Measurements from ENCODE around the gene MET.
A peak's percentile ranks its signal among the peaks of the same experiment; 100 is the strongest.
"Not testable (repeated sequence)": the region's sequence is repeated elsewhere in the genome, so short reads cannot be mapped to it uniquely, and the experiment has no call there.

The MET gene

DNA sequence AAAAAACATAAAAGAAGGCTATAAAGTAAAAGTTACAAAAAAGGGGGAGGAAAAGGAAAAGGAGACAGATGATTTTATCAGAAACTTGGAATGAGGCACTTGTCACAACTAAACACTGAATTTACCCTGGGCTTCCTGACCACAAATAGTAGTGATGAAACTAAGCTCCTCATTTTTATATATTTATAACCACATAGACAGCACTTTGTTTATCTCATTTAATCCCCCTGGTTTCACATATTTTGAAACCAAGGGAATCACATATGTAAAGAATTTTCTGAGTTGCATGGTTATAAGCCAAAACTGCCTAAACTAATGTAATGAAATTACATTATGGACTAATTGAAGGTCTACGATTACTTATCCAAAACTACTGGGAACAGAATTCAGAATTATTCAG, 39.6 kb upstream of the MET start:
- TF ChIP-seq, protein P1, sequence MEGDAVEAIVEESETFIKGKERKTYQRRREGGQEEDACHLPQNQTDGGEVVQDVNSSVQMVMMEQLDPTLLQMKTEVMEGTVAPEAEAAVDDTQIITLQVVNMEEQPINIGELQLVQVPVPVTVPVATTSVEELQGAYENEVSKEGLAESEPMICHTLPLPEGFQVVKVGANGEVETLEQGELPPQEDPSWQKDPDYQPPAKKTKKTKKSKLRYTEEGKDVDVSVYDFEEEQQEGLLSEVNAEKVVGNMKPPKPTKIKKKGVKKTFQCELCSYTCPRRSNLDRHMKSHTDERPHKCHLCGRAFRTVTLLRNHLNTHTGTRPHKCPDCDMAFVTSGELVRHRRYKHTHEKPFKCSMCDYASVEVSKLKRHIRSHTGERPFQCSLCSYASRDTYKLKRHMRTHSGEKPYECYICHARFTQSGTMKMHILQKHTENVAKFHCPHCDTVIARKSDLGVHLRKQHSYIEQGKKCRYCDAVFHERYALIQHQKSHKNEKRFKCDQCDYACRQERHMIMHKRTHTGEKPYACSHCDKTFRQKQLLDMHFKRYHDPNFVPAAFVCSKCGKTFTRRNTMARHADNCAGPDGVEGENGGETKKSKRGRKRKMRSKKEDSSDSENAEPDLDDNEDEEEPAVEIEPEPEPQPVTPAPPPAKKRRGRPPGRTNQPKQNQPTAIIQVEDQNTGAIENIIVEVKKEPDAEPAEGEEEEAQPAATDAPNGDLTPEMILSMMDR (IDR thresholded peaks at IDR 0.05; ENCODE audit: borderline replicate concordance, control extremely low read depth, extremely low read depth, insufficient read depth, missing control alignments) = no peak
- no peak for DNase-seq (ENCODE audit: low spot score)
- in situ Hi-C loops (cut with MboI; ENCODE audit: low sequenced_read_pairs, unreplicated experiment) = no loop called here

DNA sequence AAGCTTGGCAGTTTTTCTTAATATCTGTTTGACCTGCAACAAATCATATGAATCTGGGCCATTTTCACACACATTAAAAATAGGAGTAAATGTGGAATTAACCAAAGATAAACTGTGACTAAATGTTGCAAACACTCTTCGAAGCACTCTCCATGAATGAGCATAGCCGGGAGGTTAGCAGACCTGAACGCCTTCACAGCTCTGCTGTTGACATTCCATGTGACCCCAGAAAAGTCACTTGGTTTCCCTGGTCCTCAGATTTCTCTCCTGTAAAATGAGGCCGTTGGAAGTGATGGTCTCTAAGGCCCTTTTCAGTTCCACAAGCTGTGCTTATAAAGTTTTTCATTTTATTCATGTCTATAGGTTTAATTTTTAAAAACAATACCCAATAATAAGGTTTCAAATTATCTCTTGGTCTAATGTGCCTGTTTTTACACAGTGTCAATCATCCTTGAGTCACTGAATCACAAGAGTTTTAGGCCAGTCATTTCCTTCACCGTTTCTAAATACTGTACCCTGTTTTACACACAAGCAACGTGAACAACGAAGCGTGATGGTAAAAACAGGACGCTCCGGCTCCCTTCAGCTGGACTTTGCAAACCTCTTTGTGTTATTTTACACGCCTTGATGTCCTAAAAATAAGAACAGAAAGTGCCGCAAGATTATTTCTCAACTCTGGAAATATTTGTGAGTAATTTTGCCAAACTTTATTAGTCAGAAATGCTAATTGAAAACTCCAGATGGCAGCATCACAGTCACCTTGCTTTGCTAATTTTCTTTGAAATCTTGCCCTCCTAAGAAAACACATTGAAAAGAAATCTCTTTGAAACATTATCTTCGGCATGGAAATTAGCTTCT, 38.6 kb upstream of the MET start:
- DNase-seq (ENCODE audit: low spot score) = peak; percentile 22
- TF ChIP-seq, protein P1 (IDR thresholded peaks at IDR 0.05; ENCODE audit: borderline replicate concordance, control extremely low read depth, extremely low read depth, insufficient read depth, missing control alignments) = no peak
- in situ Hi-C loops (cut with MboI; ENCODE audit: low sequenced_read_pairs, unreplicated experiment) = no loop called here

DNA sequence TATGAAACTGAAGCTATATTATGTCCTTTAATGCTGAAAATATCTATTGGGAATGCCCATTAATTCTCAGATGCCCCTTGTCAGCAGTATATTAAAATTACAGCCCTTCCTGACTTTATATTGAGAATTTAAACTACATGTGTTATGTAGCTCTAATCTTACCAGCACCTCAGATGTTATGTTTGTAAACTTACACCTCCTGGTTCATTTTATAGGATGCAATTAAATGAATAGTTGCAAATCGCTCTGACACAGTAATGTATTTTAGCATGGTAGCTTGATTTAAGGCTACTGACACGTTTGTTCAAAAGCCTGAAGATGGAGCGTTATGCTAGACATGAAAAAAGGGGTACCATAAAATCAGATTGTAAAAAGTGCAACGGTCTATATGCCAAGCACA, 35.0 kb upstream of the MET start:
- TF ChIP-seq, protein P1 (IDR thresholded peaks at IDR 0.05; ENCODE audit: borderline replicate concordance, control extremely low read depth, extremely low read depth, insufficient read depth, missing control alignments) = no peak
- in situ Hi-C loops (cut with MboI; ENCODE audit: low sequenced_read_pairs, unreplicated experiment) = no loop called here

DNA sequence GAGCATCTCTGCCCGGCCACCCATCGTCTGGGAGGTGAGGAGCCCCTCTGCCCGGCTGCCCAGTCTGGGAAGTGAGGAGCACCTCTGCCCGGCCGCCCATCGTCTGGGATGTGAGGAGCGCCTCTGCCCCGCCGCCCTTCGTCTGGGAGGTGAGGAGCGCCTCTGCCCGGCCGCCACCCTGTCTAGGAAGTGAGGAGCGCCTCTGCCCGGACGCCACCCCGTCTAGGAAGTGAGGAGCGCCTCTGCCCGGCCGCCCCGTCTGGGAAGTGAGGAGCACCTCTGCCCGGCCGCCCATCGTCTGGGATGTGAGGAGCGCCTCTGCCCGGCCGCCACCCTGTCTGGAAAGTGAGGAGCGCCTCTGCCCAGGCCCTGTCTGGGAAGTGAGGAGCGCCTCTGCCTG, 33.4 kb upstream of the MET start:
- in situ Hi-C loops (cut with MboI; ENCODE audit: low sequenced_read_pairs, unreplicated experiment); DNase-seq (ENCODE audit: low spot score): not testable (repeated sequence)

More for the DNA sequence above, 35.0 kb upstream of the MET start:
- no peak for DNase-seq (ENCODE audit: low spot score)

DNA sequence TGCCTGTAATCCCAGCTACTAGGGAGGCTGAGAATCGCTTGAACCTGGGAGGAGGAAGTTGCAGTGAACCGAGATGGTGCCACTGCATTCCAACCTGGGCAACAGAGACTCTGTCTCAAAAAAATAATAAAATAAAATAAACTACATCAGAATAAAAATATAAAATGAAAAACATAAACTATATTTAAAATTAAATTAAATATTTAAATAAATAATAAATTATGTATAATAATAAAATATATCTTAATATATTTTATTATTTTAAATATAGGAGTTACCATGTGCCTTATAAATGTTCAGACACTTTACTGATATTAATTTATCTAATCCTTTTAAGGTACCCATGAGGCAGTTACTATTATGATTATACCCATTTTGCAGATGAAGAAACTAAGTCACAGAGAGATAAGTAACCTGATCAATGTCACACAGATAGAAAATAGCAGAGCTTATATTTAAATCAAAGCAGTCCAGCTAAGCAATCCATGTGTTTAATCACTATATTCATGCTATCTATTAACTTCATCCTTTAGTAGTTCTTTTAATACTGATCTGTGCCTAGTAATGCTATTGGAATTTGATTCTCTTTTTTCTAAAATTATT, 30.3 kb upstream of the MET start:
- in situ Hi-C loops (cut with MboI; ENCODE audit: low sequenced_read_pairs, unreplicated experiment) = no loop called here
- DNase-seq (ENCODE audit: low spot score) = no peak
- TF ChIP-seq, protein P1 (IDR thresholded peaks at IDR 0.05; ENCODE audit: borderline replicate concordance, control extremely low read depth, extremely low read depth, insufficient read depth, missing control alignments) = no peak

DNA sequence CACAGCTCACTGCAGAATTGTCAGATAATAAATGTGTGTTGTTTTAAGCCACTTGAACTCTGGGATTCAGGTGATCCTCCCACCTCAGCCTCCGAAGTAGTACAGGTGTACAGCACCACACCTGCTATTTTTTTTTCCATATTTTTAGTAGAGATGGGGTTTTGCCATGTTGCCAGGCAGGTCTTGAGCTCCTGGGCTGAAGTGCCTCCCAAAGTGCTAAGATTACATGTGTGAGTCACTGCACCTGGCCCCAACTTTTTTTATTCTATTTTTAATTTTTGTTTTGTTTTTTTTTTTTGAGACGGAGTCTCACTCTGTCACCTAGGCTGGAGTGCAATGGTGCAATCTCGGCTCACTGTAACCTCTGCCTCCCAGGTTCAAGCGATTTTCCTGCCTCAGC, 28.8 kb upstream of the MET start:
- DNase-seq (ENCODE audit: low spot score); in situ Hi-C loops (cut with MboI; ENCODE audit: low sequenced_read_pairs, unreplicated experiment): not testable (repeated sequence)

DNA sequence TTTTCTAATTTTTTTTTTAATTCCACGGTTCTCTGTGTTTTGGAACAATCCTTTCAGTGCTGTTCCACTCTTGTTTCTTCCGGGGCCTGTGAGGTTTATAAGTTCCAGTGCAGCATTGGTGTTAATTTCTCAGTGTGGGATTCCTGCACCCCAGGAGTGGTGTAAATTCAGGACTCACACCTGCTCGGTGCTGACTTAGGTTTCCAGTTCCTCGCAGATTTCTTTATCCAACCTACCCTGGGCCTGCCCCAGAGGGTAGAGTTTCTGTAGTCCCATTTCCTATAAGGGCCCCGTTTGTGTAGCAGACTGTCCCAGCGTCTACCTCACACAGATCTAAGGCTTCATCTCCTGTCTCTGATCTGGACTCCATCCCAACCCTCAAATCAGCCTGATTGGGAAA, 27.4 kb upstream of the MET start:
- DNase-seq (ENCODE audit: low spot score) = no peak
- in situ Hi-C loops (cut with MboI; ENCODE audit: low sequenced_read_pairs, unreplicated experiment) = no loop called here
- TF ChIP-seq, protein P1 (IDR thresholded peaks at IDR 0.05; ENCODE audit: borderline replicate concordance, control extremely low read depth, extremely low read depth, insufficient read depth, missing control alignments) = no peak
